Measurements from ENCODE around the gene NDUFA8. TPM values are rescaled to one million over a fixed set of nuclear protein-coding genes. Genes with fewer than 3 reads are reported as not detected.

NDUFA8 gene
- total RNA-seq, 1 experiment from 2014 or later, result 70.7 TPM

- H3K36me3 Mint-ChIP-seq, result peaks cover 40% of the 10 kb centered on the region
- no peak overlapping the region for H3K27ac Mint-ChIP-seq
- ChIA-PET CTCF (interaction anchor here (1.3 to 3.9 kb wide), 7 partner anchors 9 to 207 kb away, joined by 4 to 60 read pairs (median 15); no protein-coding TSS in a partner anchor), POLR2A (no interaction called here)
- H3K4me3 Mint-ChIP-seq, result no peak overlapping the region
- no peak for ATAC-seq
- peaks cover 4% of the 10 kb centered on the region for H3K4me1 Mint-ChIP-seq
- DNase-seq (ENCODE audit: low spot score), result no peak
- H3K27me3 Mint-ChIP-seq (ENCODE audit: low read depth), result no peaks in the 10 kb centered on the region
- no peaks in the 10 kb centered on the region for H3K9me3 Mint-ChIP-seq
- TF ChIP-seq ZNF425 (CRISPR knock-in tag; conservative IDR thresholded peaks at IDR 0.05) (no peak), AFF4 (CRISPR knock-in tag; IDR thresholded peaks at IDR 0.05; ENCODE audit: borderline replicate concordance) (no peak), ELF4 (CRISPR knock-in tag; IDR thresholded peaks at IDR 0.05; ENCODE audit: low read depth) (no peak), GABPB1 (CRISPR knock-in tag; IDR thresholded peaks at IDR 0.05) (no peak), ATF2 (CRISPR knock-in tag; IDR thresholded peaks at IDR 0.05; ENCODE audit: borderline replicate concordance, low read depth) (no peak), HMGA2 (CRISPR knock-in tag; IDR thresholded peaks at IDR 0.05) (no peak), NR2C2 (CRISPR knock-in tag; IDR thresholded peaks at IDR 0.05) (no peak), JUN (CRISPR knock-in tag; IDR thresholded peaks at IDR 0.05) (no peak), ZNF396 (CRISPR knock-in tag; IDR thresholded peaks at IDR 0.05; ENCODE audit: borderline replicate concordance) (no peak), SP1 (CRISPR knock-in tag; conservative IDR thresholded peaks at IDR 0.05) (no peak), USF2 (CRISPR knock-in tag; IDR thresholded peaks at IDR 0.05) (no peak), ZBTB21 (CRISPR knock-in tag; IDR thresholded peaks at IDR 0.05; ENCODE audit: borderline replicate concordance) (no peak), TP53 (CRISPR knock-in tag; IDR thresholded peaks at IDR 0.05) (no peak), ZNF416 (CRISPR knock-in tag; IDR thresholded peaks at IDR 0.05) (no peak), FOXP4 (CRISPR knock-in tag; IDR thresholded peaks at IDR 0.05) (no peak), FOXJ3 (CRISPR knock-in tag; IDR thresholded peaks at IDR 0.05; ENCODE audit: borderline replicate concordance) (no peak), AR (CRISPR knock-in tag; IDR thresholded peaks at IDR 0.05) (no peak), PRDM15 (CRISPR knock-in tag; IDR thresholded peaks at IDR 0.05) (no peak), ZNF671 (CRISPR knock-in tag; IDR thresholded peaks at IDR 0.05) (no peak)
Observed at GRCh38 chr9:122143876-122144405, 15.6 kb downstream of the NDUFA8 start.

All from WTC11 (cell line).